GM12878 (cell line): ENCODE measurements around the gene COL5A1.

Source experiments
- ATF2 ChIP-seq: IDR thresholded peaks from 2 replicates; pipeline ENCODE4 v1.6.1; 2012; ENCODE audit warnings: low read length, inconsistent platforms
- CBX5 ChIP-seq: sonication (generic); IDR thresholded peaks from 2 replicates; pipeline ENCODE4 v1.6.1; 2016; ENCODE audit warnings: low read depth, moderate library complexity, mild to moderate bottlenecking, inconsistent platforms
- CHD4 ChIP-seq: fragments of 200-600 bp; sonication (generic); IDR thresholded peaks from 2 replicates; pipeline ENCODE4 v1.6.1; 2016; ENCODE audit warnings: mild to moderate bottlenecking
- CTCF ChIP-seq, 3 experiments: IDR thresholded peaks in 2 of 3; conservative IDR thresholded peaks in 1 of 3; 2 replicates each; pipeline ENCODE4 v1.5.1; 2011; ENCODE audit warnings: low read depth in 3 of 3, low read length in 3 of 3, mild to moderate bottlenecking in 3 of 3, control low read depth in 2 of 3, moderate library complexity in 2 of 3, inconsistent platforms in 1 of 3, mixed read lengths in 1 of 3; ENCODE audit not compliant: control insufficient read depth in 2 of 3, insufficient read depth in 1 of 3; ENCODE audit errors: extremely low read depth in 1 of 3
- EZH2 ChIP-seq: IDR thresholded peaks from 2 replicates; pipeline ENCODE4 v1.6.1; 2012; ENCODE audit warnings: low read depth, mild to moderate bottlenecking, control low read depth, inconsistent platforms, low read length, borderline replicate concordance; ENCODE audit not compliant: control insufficient read depth
- FOXM1 ChIP-seq: IDR thresholded peaks from 2 replicates; pipeline ENCODE4 v1.6.1; 2012; ENCODE audit warnings: low read depth, mild to moderate bottlenecking, inconsistent platforms, low read length, moderate library complexity
- POLR2A ChIP-seq: IDR thresholded peaks from 2 replicates; pipeline ENCODE4 v1.6.1; 2011; ENCODE audit warnings: low read depth, mild to moderate bottlenecking, low read length
- RAD21 ChIP-seq: IDR thresholded peaks from 2 replicates; pipeline ENCODE4 v1.6.1; 2011; ENCODE audit warnings: mild to moderate bottlenecking, low read depth, low read length, moderate library complexity; ENCODE audit not compliant: insufficient read depth
- RB1 ChIP-seq: fragments of 450-650 bp; formaldehyde crosslinking; IDR thresholded peaks from 2 replicates; pipeline ENCODE4 v1.6.1; 2017; ENCODE audit warnings: mild to moderate bottlenecking, borderline replicate concordance
- TF ChIP-seq, protein P1 (sequence below): IDR thresholded peaks from 2 replicates; pipeline ENCODE4 v1.6.1; 2011; ENCODE audit warnings: low read depth, low read length, improper control_type of control experiment, borderline replicate concordance

DNA sequence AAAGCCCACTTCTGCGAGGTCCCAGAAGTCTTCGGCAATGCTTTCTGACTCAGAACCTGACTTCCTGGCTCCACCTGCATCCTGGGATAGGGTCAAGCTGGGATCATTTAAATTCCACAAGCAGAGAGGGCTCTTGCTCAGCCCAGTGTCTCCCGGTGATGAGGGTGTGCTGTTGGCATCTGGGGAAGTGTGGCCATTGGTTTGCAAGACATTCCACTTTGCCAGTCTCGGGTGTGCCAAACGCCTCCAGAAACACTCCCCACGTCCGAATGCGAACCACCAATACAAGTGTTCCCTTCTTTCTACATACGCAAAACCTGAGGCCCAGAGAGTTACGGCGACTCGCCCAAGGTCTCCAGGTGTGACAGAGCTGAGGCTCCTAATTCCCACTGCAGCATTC lies 195.9 kb downstream of the COL5A1 start:
- no peak for TF ChIP-seq CTCF (IDR thresholded peaks at IDR 0.05 in 2 of 3, conservative IDR thresholded peaks at IDR 0.05 in 1 of 3; ENCODE audit: control insufficient read depth in 2 of 3, extremely low read depth in 1 of 3, insufficient read depth in 1 of 3, low read depth in 3 of 3, low read length in 3 of 3)
- TF ChIP-seq RAD21: no peak
- no peak for TF ChIP-seq EZH2
- no peak for TF ChIP-seq POLR2A
- no peak for TF ChIP-seq RB1
- no peak for TF ChIP-seq FOXM1
- TF ChIP-seq, protein P1, sequence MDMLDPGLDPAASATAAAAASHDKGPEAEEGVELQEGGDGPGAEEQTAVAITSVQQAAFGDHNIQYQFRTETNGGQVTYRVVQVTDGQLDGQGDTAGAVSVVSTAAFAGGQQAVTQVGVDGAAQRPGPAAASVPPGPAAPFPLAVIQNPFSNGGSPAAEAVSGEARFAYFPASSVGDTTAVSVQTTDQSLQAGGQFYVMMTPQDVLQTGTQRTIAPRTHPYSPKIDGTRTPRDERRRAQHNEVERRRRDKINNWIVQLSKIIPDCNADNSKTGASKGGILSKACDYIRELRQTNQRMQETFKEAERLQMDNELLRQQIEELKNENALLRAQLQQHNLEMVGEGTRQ: no peak
- no peak for TF ChIP-seq CBX5
- TF ChIP-seq ATF2: no peak
- TF ChIP-seq CHD4: no peak
